ENCODE data around the gene SHMT1. TPM values are rescaled to one million over a fixed set of nuclear protein-coding genes. Genes with fewer than 3 reads are reported as not detected.
"Not testable (repeated sequence)": the region's sequence is repeated elsewhere in the genome, so short reads cannot be mapped to it uniquely, and the experiment has no call there.

Gene SHMT1
- total and polyA plus RNA-seq, 9 donors, result 13.3 to 32.8 (median 19.9) TPM

DNA sequence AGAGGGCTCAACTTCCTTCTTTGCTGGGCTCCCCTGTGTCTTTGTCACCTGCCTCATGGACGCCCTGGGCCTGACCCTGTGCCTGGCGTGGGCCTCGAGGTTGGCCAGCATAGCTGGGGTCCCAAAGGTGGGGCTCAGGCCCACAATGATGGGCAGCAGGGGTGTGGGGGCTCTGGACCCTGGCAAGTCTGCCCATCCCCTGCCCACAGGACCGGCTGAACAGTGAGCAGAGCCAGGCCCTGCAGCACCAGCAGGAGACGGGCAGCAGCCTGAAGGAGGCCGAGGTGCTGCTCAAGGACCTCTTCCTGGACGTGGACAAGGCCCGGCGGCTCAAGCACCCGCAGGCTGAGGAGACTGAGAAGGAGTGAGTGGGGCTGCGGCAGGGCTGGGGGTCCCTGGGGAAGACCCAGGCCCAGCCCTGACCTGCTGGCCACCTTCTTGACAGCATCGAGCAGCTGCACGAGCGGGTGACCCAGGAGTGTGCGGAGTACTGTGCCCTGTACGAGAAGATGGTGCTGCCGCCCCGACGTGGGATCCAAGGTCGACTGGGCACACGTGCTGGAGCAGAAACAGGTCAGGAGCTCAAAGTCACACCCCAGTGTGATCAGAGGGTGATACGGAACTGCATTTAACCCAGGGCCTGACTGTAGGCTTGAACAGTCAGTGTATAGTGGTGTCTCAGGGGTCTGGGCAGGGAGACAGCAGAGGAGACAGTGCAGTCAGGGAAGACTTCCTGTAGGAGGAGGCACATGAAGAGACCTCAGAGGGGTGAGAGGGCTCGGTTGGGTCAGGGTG is 18.0 kb upstream of the SHMT1 start:
- H3K27me3 ChIP-seq, result no peaks in the 10 kb centered on the region

DNA sequence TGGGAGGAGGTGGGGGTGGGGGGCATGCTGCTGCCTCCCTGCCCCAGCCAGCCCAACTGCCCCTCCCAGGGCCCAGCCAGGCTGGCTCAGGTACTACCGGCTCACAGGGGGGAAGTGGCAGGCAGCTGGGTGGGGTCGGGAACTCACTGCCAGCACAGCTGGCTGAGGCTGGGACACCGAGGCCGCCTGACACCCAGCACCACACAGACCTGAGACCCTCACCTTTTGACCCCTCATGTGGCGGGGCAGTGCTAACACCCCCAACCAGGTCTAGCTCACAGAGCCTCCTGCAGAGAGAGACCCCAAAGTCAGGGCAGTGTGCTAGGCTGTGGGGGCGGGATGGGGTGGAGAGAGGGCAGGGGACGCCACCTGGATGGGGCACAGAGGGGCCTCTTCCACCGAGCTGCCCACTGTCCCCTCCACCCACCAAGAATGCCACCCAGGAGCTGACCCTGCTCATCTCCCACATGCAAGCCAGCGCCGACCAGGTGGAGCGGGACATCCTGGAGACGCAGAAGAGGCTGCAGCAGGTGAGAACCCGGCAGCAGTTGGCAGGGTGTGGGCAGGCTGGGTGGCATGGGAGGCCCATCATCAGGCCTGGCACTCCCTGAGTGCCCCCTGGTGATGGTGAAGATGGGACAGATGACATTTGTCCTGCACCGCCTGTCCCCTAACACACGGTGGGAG is 17.3 kb upstream of the SHMT1 start:
- Histone ChIP-seq H3K27ac (no peak overlapping the region), H3K27me3 (no peaks in the 10 kb centered on the region), H3K36me3 (no peaks in the 10 kb centered on the region), H3K4me1 (ENCODE audit: insufficient read depth) (no peaks in the 10 kb centered on the region), H3K4me3 (no peak overlapping the region), H3K9me3 (no peaks in the 10 kb centered on the region)
- TF ChIP-seq, protein P1, sequence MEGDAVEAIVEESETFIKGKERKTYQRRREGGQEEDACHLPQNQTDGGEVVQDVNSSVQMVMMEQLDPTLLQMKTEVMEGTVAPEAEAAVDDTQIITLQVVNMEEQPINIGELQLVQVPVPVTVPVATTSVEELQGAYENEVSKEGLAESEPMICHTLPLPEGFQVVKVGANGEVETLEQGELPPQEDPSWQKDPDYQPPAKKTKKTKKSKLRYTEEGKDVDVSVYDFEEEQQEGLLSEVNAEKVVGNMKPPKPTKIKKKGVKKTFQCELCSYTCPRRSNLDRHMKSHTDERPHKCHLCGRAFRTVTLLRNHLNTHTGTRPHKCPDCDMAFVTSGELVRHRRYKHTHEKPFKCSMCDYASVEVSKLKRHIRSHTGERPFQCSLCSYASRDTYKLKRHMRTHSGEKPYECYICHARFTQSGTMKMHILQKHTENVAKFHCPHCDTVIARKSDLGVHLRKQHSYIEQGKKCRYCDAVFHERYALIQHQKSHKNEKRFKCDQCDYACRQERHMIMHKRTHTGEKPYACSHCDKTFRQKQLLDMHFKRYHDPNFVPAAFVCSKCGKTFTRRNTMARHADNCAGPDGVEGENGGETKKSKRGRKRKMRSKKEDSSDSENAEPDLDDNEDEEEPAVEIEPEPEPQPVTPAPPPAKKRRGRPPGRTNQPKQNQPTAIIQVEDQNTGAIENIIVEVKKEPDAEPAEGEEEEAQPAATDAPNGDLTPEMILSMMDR (IDR thresholded peaks at IDR 0.05), result no peak
- TF ChIP-seq POLR2A (IDR thresholded peaks at IDR 0.05) (no peak), EP300 (IDR thresholded peaks at IDR 0.05) (no peak)
- intact Hi-C loops (cut with DNase I), result no loop called here
- WGBS, 3 donors, result 58 to 75% (median 59%) methylated on average over 12 to 15 of the region's 15 CpGs
- DNase-seq, result no peak

More for the DNA sequence above, 18.0 kb upstream of the SHMT1 start:
- TF ChIP-seq EP300 (IDR thresholded peaks at IDR 0.05) (no peak), POLR2A (IDR thresholded peaks at IDR 0.05) (no peak)
- TF ChIP-seq, protein P1 (IDR thresholded peaks at IDR 0.05), result no peak
- no peaks in the 10 kb centered on the region for H3K36me3 ChIP-seq
- intact Hi-C loops (cut with DNase I), result no loop called here
- no peak overlapping the region for H3K27ac ChIP-seq
- no peak for DNase-seq
- no peak overlapping the region for H3K4me3 ChIP-seq
- H3K4me1 ChIP-seq (ENCODE audit: insufficient read depth), result no peaks in the 10 kb centered on the region
- no peaks in the 10 kb centered on the region for H3K9me3 ChIP-seq
- 68 to 80% (median 75%) methylated on average over 20 to 23 of the region's 23 CpGs for WGBS, 3 donors

DNA sequence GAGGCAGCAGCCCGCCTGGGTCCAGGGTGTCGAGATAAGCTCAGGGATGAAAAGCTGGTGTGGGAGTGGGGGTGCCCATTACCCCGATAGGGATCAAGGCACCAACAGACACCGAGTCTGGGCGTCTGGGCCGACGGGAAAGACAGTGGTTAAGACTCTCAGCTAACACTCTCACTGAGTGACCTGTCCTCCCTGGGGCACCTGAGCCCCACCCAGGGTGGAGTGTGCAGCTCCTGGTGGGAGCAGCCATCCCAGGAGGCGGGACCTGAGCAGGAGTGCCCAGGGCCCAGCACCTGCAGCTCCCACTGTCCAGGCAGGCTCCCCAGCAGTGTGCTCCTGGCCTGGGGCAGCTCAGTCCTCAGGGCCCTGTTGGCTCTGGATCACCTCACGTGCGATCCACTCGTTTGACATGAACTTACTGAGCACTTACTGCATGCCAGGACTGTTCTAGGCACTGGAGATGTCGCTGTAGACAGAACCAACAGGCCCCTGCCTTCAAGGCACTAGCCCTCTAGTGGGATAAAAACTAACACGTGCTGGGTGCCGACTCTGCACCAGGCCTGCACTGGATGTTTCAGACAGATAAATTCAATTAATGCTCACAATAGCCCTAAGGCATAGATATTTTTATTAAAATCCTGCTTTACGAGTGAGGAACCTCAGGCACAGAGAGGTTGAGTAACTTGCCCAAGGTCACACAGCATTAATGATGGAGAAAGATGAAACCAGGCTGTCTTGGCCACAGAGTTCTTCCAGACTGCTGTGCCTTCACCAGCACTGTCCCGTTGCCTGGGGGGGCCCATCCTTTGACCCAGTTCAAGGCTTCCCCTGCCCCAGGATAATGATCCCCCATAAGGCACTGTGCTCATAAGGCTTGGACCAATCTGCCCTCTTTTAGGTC is 16.1 kb upstream of the SHMT1 start:
- no peak overlapping the region for H3K4me3 ChIP-seq
- H3K36me3 ChIP-seq, result no peaks in the 10 kb centered on the region
- DNase-seq, result no peak
- H3K9me3 ChIP-seq, result no peaks in the 10 kb centered on the region
- H3K4me1 ChIP-seq (ENCODE audit: insufficient read depth), result no peaks in the 10 kb centered on the region
- H3K27me3 ChIP-seq, result no peaks in the 10 kb centered on the region
- H3K27ac ChIP-seq, result no peak overlapping the region
- WGBS, 3 donors, result 55 to 65% (median 58%) methylated on average over 13 to 16 of the region's 16 CpGs
- TF ChIP-seq, protein P1 (IDR thresholded peaks at IDR 0.05), result no peak
- TF ChIP-seq EP300 (IDR thresholded peaks at IDR 0.05) (no peak), POLR2A (IDR thresholded peaks at IDR 0.05) (no peak)
- intact Hi-C loops (cut with DNase I), result no loop called here

DNA sequence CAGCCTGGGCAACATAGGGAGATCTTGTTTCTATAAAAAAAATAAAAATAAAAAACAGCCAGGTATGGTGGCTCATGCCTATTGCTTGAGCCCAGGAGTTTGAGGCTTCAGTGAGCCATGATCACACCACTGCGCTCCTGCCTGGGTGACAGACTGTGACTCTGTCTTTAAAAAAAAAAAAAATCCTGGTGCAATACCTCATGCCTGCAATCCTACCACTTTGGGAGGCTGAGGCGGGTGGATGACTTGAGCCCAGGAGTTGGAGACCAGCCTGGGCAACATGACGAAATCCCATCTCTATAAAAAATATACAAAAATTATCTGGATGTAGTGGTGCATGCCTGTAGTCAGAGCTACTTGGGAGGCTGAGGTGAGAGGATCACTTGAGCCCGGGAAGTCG is 15.3 kb upstream of the SHMT1 start:
- H3K27me3 ChIP-seq; intact Hi-C loops (cut with DNase I); H3K4me1 ChIP-seq (ENCODE audit: insufficient read depth); H3K36me3 ChIP-seq; H3K27ac ChIP-seq; H3K4me3 ChIP-seq; DNase-seq; H3K9me3 ChIP-seq: not testable (repeated sequence)
- WGBS, 3 donors, result 84 to 86% (median 85%) methylated on average over 5 of the region's 5 CpGs
